ENCODE measurements around the gene EHMT1.

EHMT1 gene

DNA sequence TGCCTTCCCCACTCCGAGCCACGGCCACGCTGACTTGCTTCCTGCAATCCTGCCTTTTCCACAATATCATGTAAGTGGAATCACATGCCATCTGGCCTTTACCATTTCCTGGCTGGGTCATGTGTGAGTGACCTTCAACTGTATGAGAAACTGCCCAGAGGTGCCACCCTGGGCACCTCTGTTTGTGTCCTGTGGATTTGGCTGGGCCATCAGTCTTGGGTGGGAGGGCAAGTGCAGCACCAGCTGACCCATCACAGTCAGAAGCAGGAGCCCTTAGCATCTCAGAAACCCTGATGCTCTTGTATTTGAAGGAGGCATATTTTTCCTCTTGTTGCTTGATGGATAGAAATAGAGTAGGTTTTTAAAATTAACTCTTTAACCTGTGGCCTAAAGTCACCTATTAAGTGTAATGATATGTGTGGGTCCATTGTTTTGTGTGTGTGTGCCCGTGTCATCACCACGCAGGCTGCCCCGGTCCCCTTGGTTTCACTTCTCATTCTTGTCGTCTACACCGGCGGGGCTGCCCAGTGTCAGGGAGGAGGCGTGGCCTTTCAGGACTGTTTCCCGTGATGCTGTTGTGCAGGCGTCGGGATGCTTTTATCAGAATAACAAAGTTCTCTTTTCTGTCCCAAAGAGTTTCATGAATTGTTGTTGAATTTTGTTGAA is 206.7 kb downstream of the EHMT1 start:
- H3K9ac ChIP-seq (ENCODE audit: insufficient read length): no peak overlapping the region
- no peak overlapping the region for H3K27ac ChIP-seq
- no peaks in the 10 kb centered on the region for H3K9me3 ChIP-seq (ENCODE audit: low read depth, low read length)
- no peak for DNase-seq (ENCODE audit: low read depth, low spot score)
- H3K4me3 ChIP-seq: no peak overlapping the region
- no peak for TF ChIP-seq EZH2 (IDR thresholded peaks at IDR 0.05)
- TF ChIP-seq FOXP2 (optimal IDR thresholded peaks at IDR 0.05; ENCODE audit: control extremely low read depth, extremely low read length, insufficient read depth): no peak
- TF ChIP-seq POLR2AphosphoS5 (IDR thresholded peaks at IDR 0.05; ENCODE audit: borderline replicate concordance, low read depth, low read length): no peak
- H3K36me3 ChIP-seq (ENCODE audit: insufficient read depth, low read length): peaks cover 34% of the 10 kb centered on the region; the same call in 1 of the 2 replicates

DNA sequence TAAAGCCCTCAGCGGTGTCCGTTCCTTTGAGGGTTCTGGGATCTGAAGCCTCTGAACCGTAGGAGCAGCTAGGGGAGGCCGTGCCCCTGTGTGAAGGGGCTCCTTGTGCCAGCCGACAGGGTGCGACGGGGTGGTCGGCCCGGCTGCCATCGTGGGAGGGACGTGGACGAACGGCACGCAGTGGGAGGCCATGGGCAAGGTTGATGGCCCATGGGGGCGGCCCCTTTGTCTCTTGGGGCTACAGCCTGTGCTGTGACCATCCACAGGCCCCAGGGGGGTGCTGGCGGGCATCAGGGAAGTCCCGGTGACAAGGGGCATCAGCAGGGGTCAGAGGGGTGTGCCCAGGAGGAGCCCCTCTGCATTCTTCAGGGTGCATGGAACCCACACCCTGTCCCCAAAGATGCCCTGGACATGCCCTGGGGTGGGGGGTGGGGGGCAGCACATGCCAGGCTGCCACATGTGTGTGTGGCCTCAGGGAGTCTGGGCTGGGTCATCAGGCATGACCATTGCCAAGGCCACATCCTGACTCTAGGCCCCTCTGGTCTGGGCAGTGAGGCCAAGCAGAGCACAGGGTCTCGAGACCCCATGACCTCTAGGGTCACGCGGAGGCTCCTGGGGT is 209.2 kb downstream of the EHMT1 start:
- Histone ChIP-seq H3K27ac (no peak overlapping the region), H3K4me3 (no peak overlapping the region), H3K9ac (ENCODE audit: insufficient read length) (no peak overlapping the region), H3K9me3 (ENCODE audit: low read depth, low read length) (no peaks in the 10 kb centered on the region), H3K36me3 (ENCODE audit: insufficient read depth, low read length) (peaks cover 31% of the 10 kb centered on the region; the same call in 1 of the 2 replicates)
- TF ChIP-seq POLR2AphosphoS5 (IDR thresholded peaks at IDR 0.05; ENCODE audit: borderline replicate concordance, low read depth, low read length): no peak
- TF ChIP-seq EZH2 (IDR thresholded peaks at IDR 0.05): no peak
- TF ChIP-seq FOXP2 (optimal IDR thresholded peaks at IDR 0.05; ENCODE audit: control extremely low read depth, extremely low read length, insufficient read depth): no peak
- no peak for DNase-seq (ENCODE audit: low read depth, low spot score)

DNA sequence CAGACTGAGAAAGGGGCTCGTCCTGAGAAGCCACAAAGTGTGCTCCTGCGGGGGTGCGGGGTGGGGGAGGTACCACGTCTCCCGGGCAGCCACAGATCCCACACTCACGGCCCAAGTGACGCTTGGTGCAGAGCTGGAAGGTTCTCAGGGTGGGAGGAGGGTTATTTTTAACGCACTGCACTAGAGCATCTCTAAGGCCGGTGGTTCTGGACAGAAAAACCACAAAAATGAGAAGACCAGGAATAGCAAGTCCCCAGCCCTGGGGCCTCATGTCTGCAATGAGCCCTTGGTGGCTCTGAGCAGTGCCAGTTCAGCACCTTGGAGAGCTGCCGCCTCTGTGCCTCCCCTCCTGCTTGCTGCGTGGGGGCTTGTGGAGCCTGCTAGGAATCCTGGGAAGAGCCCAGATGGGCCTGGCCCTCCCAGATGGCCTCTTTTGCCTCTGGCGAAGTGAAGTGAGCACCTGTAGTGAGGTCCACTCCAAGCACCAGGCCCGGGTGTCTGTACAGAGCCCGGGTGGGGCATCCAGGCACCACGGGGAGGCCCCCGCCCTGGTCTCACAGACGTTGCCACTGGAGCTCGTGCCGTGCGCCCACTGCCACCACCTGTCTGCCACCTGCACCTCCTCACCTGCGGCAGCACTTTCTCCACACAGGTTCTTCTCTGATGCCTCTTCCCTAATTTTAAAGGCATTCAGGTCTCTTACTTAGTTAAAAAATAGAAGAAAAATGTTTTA is 209.9 kb downstream of the EHMT1 start:
- Histone ChIP-seq H3K9ac (ENCODE audit: insufficient read length) (no peak overlapping the region), H3K9me3 (ENCODE audit: low read depth, low read length) (no peaks in the 10 kb centered on the region), H3K36me3 (ENCODE audit: insufficient read depth, low read length) (peaks cover 32% of the 10 kb centered on the region; the same call in 1 of the 2 replicates), H3K27ac (no peak overlapping the region), H3K4me3 (no peak overlapping the region)
- TF ChIP-seq FOXP2 (optimal IDR thresholded peaks at IDR 0.05; ENCODE audit: control extremely low read depth, extremely low read length, insufficient read depth): no peak
- DNase-seq (ENCODE audit: low read depth, low spot score): no peak

DNA sequence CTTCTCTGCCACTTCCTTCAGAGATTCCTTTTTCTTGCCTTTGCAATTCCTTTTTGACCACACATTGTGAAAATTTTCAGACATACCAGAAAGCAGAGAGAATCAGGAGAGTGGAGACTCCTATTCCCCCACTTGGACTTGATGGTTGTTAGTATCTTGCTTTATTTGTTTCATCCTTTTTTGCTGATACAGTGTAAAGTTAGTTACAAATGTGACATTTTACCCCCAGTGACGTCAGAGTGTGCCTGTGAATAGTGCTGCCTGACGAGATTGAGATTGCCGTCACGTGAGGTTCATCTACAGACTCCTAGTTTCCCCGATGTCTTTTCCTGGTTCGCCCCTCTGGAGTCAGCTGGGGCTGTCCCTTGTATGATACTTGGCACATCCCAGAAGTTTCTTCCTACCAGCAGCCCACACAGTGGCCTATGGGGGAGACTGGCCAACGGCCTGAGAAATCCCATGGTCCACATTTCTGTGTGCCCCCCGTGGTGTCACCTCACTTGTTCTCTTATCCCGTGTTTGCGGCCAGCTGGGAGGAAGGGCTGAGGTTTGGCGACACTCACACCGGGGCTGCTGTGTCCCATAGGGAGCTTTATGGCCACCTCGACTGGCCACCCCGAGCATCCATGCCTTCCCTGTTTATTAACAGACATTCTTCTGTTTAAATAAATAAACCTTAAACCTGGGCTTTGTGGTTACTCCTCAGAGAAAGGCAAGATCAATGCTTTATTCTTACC is 210.6 kb downstream of the EHMT1 start:
- Histone ChIP-seq H3K9ac (ENCODE audit: insufficient read length) (no peak overlapping the region), H3K36me3 (ENCODE audit: insufficient read depth, low read length) (peaks cover 27% of the 10 kb centered on the region; the same call in 1 of the 2 replicates), H3K27ac (no peak overlapping the region), H3K9me3 (ENCODE audit: low read depth, low read length) (no peaks in the 10 kb centered on the region), H3K4me3 (no peak overlapping the region)
- no peak for DNase-seq (ENCODE audit: low read depth, low spot score)
- no peak for TF ChIP-seq EZH2 (IDR thresholded peaks at IDR 0.05)
- TF ChIP-seq FOXP2 (optimal IDR thresholded peaks at IDR 0.05; ENCODE audit: control extremely low read depth, extremely low read length, insufficient read depth): no peak
- TF ChIP-seq POLR2AphosphoS5 (IDR thresholded peaks at IDR 0.05; ENCODE audit: borderline replicate concordance, low read depth, low read length): no peak

DNA sequence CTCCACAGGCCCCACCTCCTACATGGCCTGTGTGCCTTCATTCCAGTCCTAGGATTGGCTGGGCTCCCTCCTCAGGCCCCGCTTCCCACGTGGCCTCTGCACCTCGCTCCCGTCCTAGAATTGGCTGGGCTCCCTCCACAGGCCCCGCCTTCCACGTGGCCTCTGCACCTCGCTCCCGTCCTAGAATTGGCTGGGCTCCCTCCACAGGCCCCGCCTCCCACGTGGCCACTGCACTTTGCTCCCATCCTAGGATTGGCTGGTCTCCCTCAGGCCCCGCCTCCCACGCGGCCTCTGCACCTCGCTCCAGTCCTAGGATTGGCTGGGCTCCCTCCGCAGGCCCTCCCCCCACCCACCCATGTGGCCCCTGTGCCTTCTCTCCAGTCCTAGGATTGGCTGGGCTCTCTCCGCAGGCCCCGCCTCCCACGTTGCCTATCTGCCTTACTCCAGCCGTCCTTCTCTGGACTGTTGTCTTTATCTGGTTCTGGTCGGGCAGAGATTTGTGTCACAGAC is 213.4 kb downstream of the EHMT1 start:
- no peak for DNase-seq (ENCODE audit: low read depth, low spot score)
- Histone ChIP-seq H3K4me3 (no peak overlapping the region), H3K27ac (no peak overlapping the region), H3K9ac (ENCODE audit: insufficient read length) (no peak overlapping the region), H3K9me3 (ENCODE audit: low read depth, low read length) (no peaks in the 10 kb centered on the region), H3K36me3 (ENCODE audit: insufficient read depth, low read length) (peaks cover 4% of the 10 kb centered on the region; the same call in 1 of the 2 replicates)
- TF ChIP-seq POLR2AphosphoS5 (IDR thresholded peaks at IDR 0.05; ENCODE audit: borderline replicate concordance, low read depth, low read length) (no peak), EZH2 (IDR thresholded peaks at IDR 0.05) (no peak), FOXP2 (optimal IDR thresholded peaks at IDR 0.05; ENCODE audit: control extremely low read depth, extremely low read length, insufficient read depth) (no peak)

DNA sequence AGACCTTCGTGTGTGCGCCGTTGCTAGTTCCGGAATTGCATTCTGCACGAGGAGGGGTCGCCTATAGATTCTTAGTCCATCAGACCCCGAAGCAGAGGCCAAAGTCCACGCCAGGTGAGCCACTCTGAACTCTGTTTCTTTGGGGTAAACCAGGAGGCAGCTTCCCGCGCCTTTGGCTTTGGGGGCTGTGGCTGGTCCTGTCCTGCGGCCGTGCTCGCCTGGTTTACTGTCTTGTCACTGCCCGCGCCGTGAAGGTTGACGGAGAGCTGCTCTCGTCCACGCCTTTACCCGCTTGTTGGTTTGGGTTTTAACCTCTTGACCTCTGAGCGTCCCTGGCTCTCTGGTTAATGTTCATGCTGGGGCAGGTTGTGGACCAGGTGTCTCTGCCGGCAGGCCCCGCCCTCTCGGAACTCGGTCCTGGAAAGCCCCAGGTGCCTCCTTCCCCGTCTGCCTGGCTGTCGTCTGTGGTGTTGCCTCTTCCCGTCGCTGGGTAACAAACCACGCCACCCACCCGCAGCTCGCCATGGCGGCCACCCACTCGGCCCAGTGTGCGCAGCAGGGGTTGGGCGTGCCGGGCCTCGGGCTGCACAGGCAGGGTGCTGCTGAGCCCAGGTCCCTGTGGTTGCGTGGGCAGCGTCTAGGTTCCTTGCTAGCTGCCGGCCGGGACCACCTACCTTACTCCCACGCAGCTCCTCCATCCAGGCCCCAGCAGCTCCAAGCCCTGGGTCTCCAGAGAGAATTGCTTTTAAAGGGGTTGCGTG is 214.2 kb downstream of the EHMT1 start:
- H3K9ac ChIP-seq (ENCODE audit: insufficient read length): no peak overlapping the region
- H3K27ac ChIP-seq: no peak overlapping the region
- no peak for TF ChIP-seq EZH2 (IDR thresholded peaks at IDR 0.05)
- TF ChIP-seq POLR2AphosphoS5 (IDR thresholded peaks at IDR 0.05; ENCODE audit: borderline replicate concordance, low read depth, low read length): no peak
- no peak for TF ChIP-seq FOXP2 (optimal IDR thresholded peaks at IDR 0.05; ENCODE audit: control extremely low read depth, extremely low read length, insufficient read depth)
- no peaks in the 10 kb centered on the region for H3K9me3 ChIP-seq (ENCODE audit: low read depth, low read length)
- no peak overlapping the region for H3K4me3 ChIP-seq
- DNase-seq (ENCODE audit: low read depth, low spot score): no peak
- H3K36me3 ChIP-seq (ENCODE audit: insufficient read depth, low read length): peaks cover 4% of the 10 kb centered on the region; the same call in 1 of the 2 replicates

DNA sequence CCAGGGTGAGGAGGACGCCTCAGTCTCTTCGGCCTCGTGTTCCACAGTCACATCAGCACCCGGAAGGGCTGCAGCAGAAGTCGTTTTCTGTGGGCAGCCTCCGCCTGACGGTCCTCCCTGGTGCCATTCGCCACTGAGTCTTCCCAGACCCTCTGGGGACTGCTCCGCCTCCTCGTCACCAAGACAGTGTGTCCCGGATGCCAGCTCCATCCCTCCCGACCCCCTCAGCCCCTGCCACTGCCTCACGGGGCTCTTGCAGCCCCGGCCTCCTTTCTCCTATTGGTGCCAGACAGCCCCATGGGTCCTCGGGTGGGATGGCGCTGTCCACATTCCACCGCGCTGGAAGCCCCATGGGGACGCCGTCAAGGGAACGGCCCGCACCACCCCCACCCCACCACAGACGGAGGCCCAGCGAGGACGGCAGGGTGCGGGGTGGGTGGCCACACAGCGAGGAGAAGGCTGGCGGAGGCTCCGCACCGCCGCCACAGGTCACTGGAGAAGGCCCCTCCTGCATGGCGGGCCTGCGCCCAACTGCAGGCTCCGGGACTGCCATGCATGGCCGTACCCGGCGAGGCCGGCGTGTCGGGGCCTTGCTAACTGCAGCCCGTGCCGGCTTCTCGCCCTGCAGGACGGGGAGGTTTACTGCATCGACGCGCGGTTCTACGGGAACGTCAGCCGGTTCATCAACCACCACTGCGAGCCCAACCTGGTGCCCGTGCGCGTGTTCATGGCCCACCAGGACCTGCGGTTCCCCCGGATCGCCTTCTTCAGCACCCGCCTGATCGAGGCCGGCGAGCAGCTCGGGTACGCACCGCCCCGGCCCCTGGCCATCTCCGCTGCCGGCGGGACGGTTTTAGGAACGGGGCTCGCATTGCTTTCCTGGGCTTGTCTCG is 215.2 kb downstream of the EHMT1 start:
- H3K36me3 ChIP-seq (ENCODE audit: insufficient read depth, low read length): peaks cover 4% of the 10 kb centered on the region; the same call in 1 of the 2 replicates

More for the DNA sequence above, 215.2 kb downstream of the EHMT1 start:
- no peaks in the 10 kb centered on the region for H3K9me3 ChIP-seq (ENCODE audit: low read depth, low read length)
- no peak overlapping the region for H3K27ac ChIP-seq
- TF ChIP-seq FOXP2 (optimal IDR thresholded peaks at IDR 0.05; ENCODE audit: control extremely low read depth, extremely low read length, insufficient read depth) (no peak), EZH2 (IDR thresholded peaks at IDR 0.05) (no peak), POLR2AphosphoS5 (IDR thresholded peaks at IDR 0.05; ENCODE audit: borderline replicate concordance, low read depth, low read length) (no peak)
- no peak for DNase-seq (ENCODE audit: low read depth, low spot score)
- no peak overlapping the region for H3K9ac ChIP-seq (ENCODE audit: insufficient read length)
- H3K4me3 ChIP-seq: no peak overlapping the region
